Fibroblast of mammary gland (primary cell): Measurements from ENCODE around the gene CDC42SE1.

Experiments
- DNase-seq: peaks from one replicate; pipeline ENCODE4 v3.0.0-alpha.2; 2010; ENCODE audit warnings: low read depth
- H3K4me3 ChIP-seq: 2 replicates; pipeline ENCODE4 v1.5.1; 2011; ENCODE audit warnings: low read depth, mild to moderate bottlenecking, low read length, moderate library complexity; ENCODE audit not compliant: control insufficient read depth
- CTCF ChIP-seq: conservative IDR thresholded peaks from 2 replicates; pipeline ENCODE4 v1.5.1; 2011; ENCODE audit warnings: low read depth, low read length, inconsistent platforms; ENCODE audit not compliant: control insufficient read depth, insufficient read depth

Gene CDC42SE1

GRCh38 chr1:151054971-151055547 lies 4.4 kb downstream of the CDC42SE1 start:
- DNase-seq: no peak
- no peak for TF ChIP-seq CTCF
- no peak overlapping the region for H3K4me3 ChIP-seq

- TF ChIP-seq CTCF: no peak
- DNase-seq: no peak
- H3K4me3 ChIP-seq: no peak overlapping the region
Observed at GRCh38 chr1:151051356-151052009, 7.9 kb downstream of the CDC42SE1 start.

- H3K4me3 ChIP-seq: no peak overlapping the region
- no peak for DNase-seq
- no peak for TF ChIP-seq CTCF
Observed at GRCh38 chr1:151050051-151050688, 9.3 kb downstream of the CDC42SE1 start.

- no peak for TF ChIP-seq CTCF
- no peak overlapping the region for H3K4me3 ChIP-seq
- no peak for DNase-seq
Observed at GRCh38 chr1:151049458-151049857, 10.0 kb downstream of the CDC42SE1 start.

GRCh38 chr1:151048645-151049032 lies 10.8 kb downstream of the CDC42SE1 start:
- peak overlapping the region; percentile 73 for H3K4me3 ChIP-seq
- no peak for DNase-seq
- no peak for TF ChIP-seq CTCF

- TF ChIP-seq CTCF: peak; percentile 51
- DNase-seq: peak; percentile 65
- peak overlapping the region; percentile 73 for H3K4me3 ChIP-seq
Observed at GRCh38 chr1:151047925-151048644, 11.3 kb downstream of the CDC42SE1 start.
